HepG2 (cell line): Measurements from ENCODE around the gene LAPTM4A. TPM values are rescaled to one million over a fixed set of nuclear protein-coding genes. Genes with fewer than 3 reads are reported as not detected.

Source experiments
- ATAC-seq: fragments of 200-7000 bp; cut with Tn5 transposase; 3 replicates; pipeline ENCODE4 v1.9.1; 2020; ENCODE audit warnings: mild to moderate bottlenecking, moderate library complexity
- BruUV-seq: library from RNA; stranded (reverse); fragments of 400-500 nt; replicated peaks from 2 replicates; lab custom pipeline; 2021; lab: Mats Ljungman, UMichigan
- CTCF ChIA-PET: fragments of 300-600 bp; formaldehyde crosslinking; extraction: SDS; loops from one replicate; lab custom pipeline; 2021; ENCODE audit warnings: low total read pairs, inconsistent platforms, low intra/inter-chr PET ratio; lab: Yijun Ruan, JAX
- POLR2A ChIA-PET: fragments of 350-600 bp; sonication (Branson Sonifier 250); formaldehyde crosslinking; loops from one replicate; lab custom pipeline; 2020; ENCODE audit warnings: antibody characterized with exemption, inconsistent platforms; lab: Yijun Ruan, JAX
- DNase-seq: peaks from one replicate; pipeline ENCODE4 v3.0.0-alpha.2; 2015; ENCODE audit warnings: low spot score
- FAIRE-seq: peaks from 3 replicates; lab custom pipeline; 2011; peaks lifted over from hg19 to GRCh38; lab: Jason Lieb, UNC
- H2AFZ ChIP-seq: one replicate; pipeline ENCODE4 v1.6.1; 2011; ENCODE audit warnings: low read length, inconsistent platforms
- H3K27ac ChIP-seq: fragments of 300-600 bp; 3 replicates; pipeline ENCODE4 v1.8.0; 2011; ENCODE audit warnings: mixed run types, mild to moderate bottlenecking, mixed read lengths, low read length, inconsistent platforms; ENCODE audit not compliant: insufficient read depth; ENCODE audit errors: extremely low read length
- H3K27me3 ChIP-seq, 2 experiments: fragments of 200-600 bp in 1 of 2; 2 replicates in 1 of 2; 3 replicates in 1 of 2; pipeline versions ENCODE4 v1.6.0 to v1.8.0; 2011; ENCODE audit warnings: low read length in 2 of 2, mild to moderate bottlenecking in 2 of 2, moderate library complexity in 2 of 2, inconsistent platforms in 1 of 2; ENCODE audit not compliant: insufficient read depth in 2 of 2, control insufficient read depth in 1 of 2
- H3K36me3 ChIP-seq, 2 experiments: fragments of 200-600 bp in 1 of 2; replicated peaks in 1 of 2; 2 replicates in 1 of 2; 3 replicates in 1 of 2; pipeline versions ENCODE4 v1.5.1 to v1.8.0; 2011; ENCODE audit warnings: low read length in 2 of 2, inconsistent platforms in 1 of 2; ENCODE audit not compliant: insufficient read depth in 2 of 2, control insufficient read depth in 1 of 2
- H3K4me1 ChIP-seq: 2 replicates; pipeline ENCODE4 v1.5.1; 2012; ENCODE audit warnings: low read length, inconsistent platforms; ENCODE audit not compliant: insufficient read depth
- H3K4me2 ChIP-seq: 2 replicates; pipeline ENCODE4 v1.6.0; 2011; ENCODE audit warnings: low read depth, low read length, inconsistent platforms
- H3K4me3 ChIP-seq, 3 experiments: fragments of 200-600 bp in 1 of 3; sonication (generic), shearing (Covaris generic) in 1 of 3; replicated peaks in 1 of 3; 2 replicates each; pipeline ENCODE4 v1.5.1; 2011 to 2016; ENCODE audit warnings: low read length in 3 of 3, inconsistent platforms in 2 of 3, low read depth in 2 of 3, mild to moderate bottlenecking in 2 of 3, control low read depth in 1 of 3, mixed read lengths in 1 of 3; ENCODE audit not compliant: insufficient read depth in 1 of 3
- H3K79me2 ChIP-seq: one replicate; pipeline ENCODE4 v1.6.1; 2011; ENCODE audit warnings: low read length, inconsistent platforms; ENCODE audit not compliant: insufficient read depth
- H3K9ac ChIP-seq: 2 replicates; pipeline ENCODE4 v1.6.0; 2011; ENCODE audit warnings: mild to moderate bottlenecking, low read depth, low read length, inconsistent platforms; ENCODE audit not compliant: insufficient read depth
- H3K9me3 ChIP-seq: 2 replicates; pipeline ENCODE4 v1.5.1; 2012; ENCODE audit warnings: mild to moderate bottlenecking, low read length
- H4K20me1 ChIP-seq: 2 replicates; pipeline ENCODE4 v1.6.0; 2011; ENCODE audit warnings: inconsistent platforms, mild to moderate bottlenecking, low read length, moderate library complexity; ENCODE audit not compliant: insufficient read depth
- AKNA ChIP-seq: sonication (generic); formaldehyde crosslinking; IDR thresholded peaks from 2 replicates; pipeline ENCODE4 v1.4.0; 2020; ENCODE audit warnings: missing genetic modification reagents, borderline replicate concordance
- ZMYM4 ChIP-seq: sonication (generic); formaldehyde crosslinking; IDR thresholded peaks from 2 replicates; pipeline ENCODE4 v1.8.1; 2023; ENCODE audit warnings: mild to moderate bottlenecking, missing genetic modification reagents
- ZNF318 ChIP-seq: sonication (generic); formaldehyde crosslinking; IDR thresholded peaks from 2 replicates; pipeline ENCODE4 v1.4.0; 2020; ENCODE audit warnings: mild to moderate bottlenecking, missing genetic modification reagents
- WGBS: methylation state at CpG from one replicate; pipeline ENCODE4 v1.1.6; 2017; ENCODE audit warnings: low lambda C conversion rate; 5-methylcytosine and 5-hydroxymethylcytosine counted together
- in situ Hi-C: cut with HindIII; loops from 2 replicates; pipeline ENCODE4 v1.10.0; 2017; ENCODE audit warnings: low pct_unique_long_range_greater_than_20kb; ENCODE audit not compliant: extremely low pct_ligation_motif_present
- intact Hi-C: fragments of 100-400 bp; cut with micrococcal nuclease; formaldehyde crosslinking; loops from one replicate; pipeline ENCODE4 v1.10.0; 2022; ENCODE audit not compliant: unreplicated experiment
- polyA plus RNA-seq, 8 experiments: library from polyadenylated mRNA; depleted of rRNA in 3 of 8; stranded (reverse) in 7 of 8; unstranded in 1 of 8; fragments of >200 nt; fragmentation: Illumina TruSeq in 4 of 8; extraction: Trizol in 4 of 8; gene quantifications; 2 replicates each; pipeline versions ENCODE4 v1.2.1 to v1.2.3, GENCODE V29; 2011 to 2016; ENCODE audit warnings: low read depth in 4 of 8, missing spikeins in 1 of 8, mixed read lengths in 1 of 8; ENCODE audit not compliant: insufficient read depth in 1 of 8
- total RNA-seq, 5 experiments: library from RNA; depleted of rRNA; stranded (reverse); fragments of >200 nt; fragmentation: Illumina TruSeq; extraction: Trizol; gene quantifications; 2 replicates each; pipeline ENCODE4 v1.2.3, GENCODE V29; 2016; ENCODE audit warnings: low read depth in 1 of 5

LAPTM4A gene
- total and polyA plus RNA-seq, 2 of the 13 experiments (the other 11 are each of a cell fraction or from before 2014, with no cell fraction given): 116 to 558 TPM

GRCh38 chr2:20023688-20024087, 27.7 kb downstream of the LAPTM4A start:
- no peak overlapping the region for H2AFZ ChIP-seq
- peaks cover 25% of the 10 kb centered on the region for H3K9me3 ChIP-seq
- in situ Hi-C loops (no loop called here), intact Hi-C loops (no loop called here)
- TF ChIP-seq ZNF318 (CRISPR knock-in tag): no peak
- TF ChIP-seq ZMYM4 (CRISPR knock-in tag): no peak
- no peak for TF ChIP-seq AKNA (CRISPR knock-in tag)
- BruUV-seq: no TSS peak
- H3K79me2 ChIP-seq: no peaks in the 10 kb centered on the region
- H3K27ac ChIP-seq: no peak overlapping the region
- no peak for ATAC-seq
- POLR2A ChIA-PET: no interaction called here
- no peak for DNase-seq
- peaks cover 33% of the 10 kb centered on the region for H3K4me1 ChIP-seq
- no peak overlapping the region for H3K4me3 ChIP-seq
- no peak overlapping the region for H3K9ac ChIP-seq
- FAIRE-seq: no peak
- H3K36me3 ChIP-seq: peaks cover 0 to 1% of the 10 kb centered on the region in 2 experiments; a peak in 2 of 5 replicates
- CTCF ChIA-PET: no interaction called here
- H4K20me1 ChIP-seq: no peaks in the 10 kb centered on the region
- H3K4me2 ChIP-seq: no peak overlapping the region
- H3K27me3 ChIP-seq: no peaks in the 10 kb centered on the region
- WGBS: 93% methylated on average over 4 of the region's 4 CpGs
